Smooth muscle cell of bladder (primary cell): ENCODE results near the gene HDAC4. TPM values are rescaled to one million over a fixed set of nuclear protein-coding genes. Genes with fewer than 3 reads are reported as not detected.

ENCODE experiments used
- total RNA-seq: library from RNA; depleted of rRNA; stranded (reverse); fragments of >200 nt; gene quantifications from 2 replicates; pipeline ENCODE4 v1.2.3, GENCODE V29; 2014

HDAC4 gene
- 15.5 and 21.7 TPM in 2 replicates for total RNA-seq

GRCh38 chr2:239400596-239401066, at the start of gene HDAC4:
HDAC4 (minus strand) TSS chr2:239401020; CDS start chr2:239352699, 48,321 bp downstream.

